Natural killer cell (primary cell): Measurements from ENCODE around the gene SORBS2. TPM values are rescaled to one million over a fixed set of nuclear protein-coding genes. Genes with fewer than 3 reads are reported as not detected.

ENCODE experiments used
- ATAC-seq, 3 donors: fragments of 150-1000 bp in 2 of 3; fragments of 200-7000 bp in 1 of 3; cut with Tn5 transposase; 1 replicate in 1 of 3; 2 replicates in 2 of 3; pipeline ENCODE4 v1.10.0; 2021; ENCODE audit warnings: mild to moderate bottlenecking in 2 of 3, moderate library complexity in 2 of 3
- DNase-seq, 2 donors: peaks; one replicate each; pipeline versions ENCODE4 v3.0.0 to v3.0.0-alpha.2; 2013 to 2021; ENCODE audit warnings: mixed read lengths in 1 of 2
- H3K27ac ChIP-seq: one replicate; pipeline ENCODE4 v1.5.1; 2013; ENCODE audit warnings: mild to moderate bottlenecking, low read length
- H3K27me3 ChIP-seq: one replicate; pipeline ENCODE4 v1.6.1; 2013; ENCODE audit warnings: low read length; ENCODE audit not compliant: control insufficient read depth, insufficient read depth
- H3K36me3 ChIP-seq: one replicate; pipeline ENCODE4 v1.6.1; 2013; ENCODE audit warnings: low read length; ENCODE audit not compliant: control insufficient read depth, insufficient read depth
- H3K4me1 ChIP-seq: one replicate; pipeline ENCODE4 v1.6.1; 2013; ENCODE audit warnings: low read length; ENCODE audit not compliant: control insufficient read depth, insufficient read depth
- H3K4me3 ChIP-seq: one replicate; pipeline ENCODE4 v1.5.1; 2013; ENCODE audit warnings: low read length
- H3K9me3 ChIP-seq: one replicate; pipeline ENCODE4 v1.6.1; 2013; ENCODE audit warnings: low read length; ENCODE audit not compliant: control insufficient read depth, insufficient read depth
- H3K27ac Mint-ChIP-seq, 2 donors: one replicate each; pipeline ENCODE4 v1.8.0; 2022; ENCODE audit warnings: mild to moderate bottlenecking in 2 of 2, mixed read lengths in 2 of 2, moderate library complexity in 1 of 2
- H3K27me3 Mint-ChIP-seq, 2 donors: one replicate each; pipeline ENCODE4 v1.8.0; 2022; ENCODE audit warnings: low read depth in 2 of 2, mixed read lengths in 2 of 2
- H3K36me3 Mint-ChIP-seq: one replicate; pipeline ENCODE4 v1.8.0; 2022; ENCODE audit warnings: mixed read lengths
- H3K4me1 Mint-ChIP-seq, 2 donors: one replicate each; pipeline ENCODE4 v1.8.0; 2022; ENCODE audit warnings: mixed read lengths in 2 of 2
- H3K4me3 Mint-ChIP-seq: one replicate; pipeline ENCODE4 v1.8.0; 2022; ENCODE audit warnings: mild to moderate bottlenecking, moderate library complexity, mixed read lengths
- H3K9me3 Mint-ChIP-seq, 2 donors: one replicate each; pipeline ENCODE4 v1.8.0; 2022; ENCODE audit warnings: mixed read lengths in 2 of 2
- CTCF ChIP-seq: fragments of 200-600 bp; IDR thresholded peaks from one replicate; pipeline ENCODE4 v1.8.0; 2022; ENCODE audit warnings: antibody characterized with exemption
- WGBS: methylation state at CpG from one replicate; pipeline ENCODE4 v1.1.7; 2013; ENCODE audit warnings: missing lambda C conversion rate; ENCODE audit not compliant: insufficient coverage; 5-methylcytosine and 5-hydroxymethylcytosine counted together
- intact Hi-C: fragments of 100-400 bp; cut with micrococcal nuclease; formaldehyde crosslinking; loops from one replicate; pipeline ENCODE4 v1.14.2; 2022
- total RNA-seq, 4 donors: library from RNA; stranded (reverse); fragments of 120-200 nt in 1 of 4; gene quantifications; one replicate each; pipeline versions ENCODE4 v1.2.3 to v1.2.4, GENCODE V29; 2013 to 2022

SORBS2 gene
- total RNA-seq, 3 donors from 2014 or later (not counting 1 experiment from before 2014, with no cell fraction given) = 10.2 to 15.6 (median 13.5) TPM

- H3K4me1 Mint-ChIP-seq = peaks cover 0 to 4% of the 10 kb centered on the region in 2 donors
- intact Hi-C loops = no loop called here
- no peak overlapping the region for H3K4me3 Mint-ChIP-seq
- no peak overlapping the region for H3K27ac ChIP-seq
- ATAC-seq (no peak), DNase-seq (no peak)
- peaks cover 9 to 10% of the 10 kb centered on the region in 2 donors for H3K27me3 Mint-ChIP-seq
- no peaks in the 10 kb centered on the region for H3K27me3 ChIP-seq
- TF ChIP-seq CTCF = no peak
- no peak overlapping the region for H3K4me3 ChIP-seq
- no peaks in the 10 kb centered on the region for H3K36me3 ChIP-seq
- no peaks in the 10 kb centered on the region for H3K9me3 ChIP-seq
- H3K36me3 Mint-ChIP-seq = no peaks in the 10 kb centered on the region
- H3K9me3 Mint-ChIP-seq = no peaks in the 10 kb centered on the region
- no peak overlapping the region for H3K27ac Mint-ChIP-seq
- peaks cover 2% of the 10 kb centered on the region for H3K4me1 ChIP-seq
These were observed 73.2 kb downstream of the SORBS2 start for GRCh38 chr4:185738820-185739219.

DNA sequence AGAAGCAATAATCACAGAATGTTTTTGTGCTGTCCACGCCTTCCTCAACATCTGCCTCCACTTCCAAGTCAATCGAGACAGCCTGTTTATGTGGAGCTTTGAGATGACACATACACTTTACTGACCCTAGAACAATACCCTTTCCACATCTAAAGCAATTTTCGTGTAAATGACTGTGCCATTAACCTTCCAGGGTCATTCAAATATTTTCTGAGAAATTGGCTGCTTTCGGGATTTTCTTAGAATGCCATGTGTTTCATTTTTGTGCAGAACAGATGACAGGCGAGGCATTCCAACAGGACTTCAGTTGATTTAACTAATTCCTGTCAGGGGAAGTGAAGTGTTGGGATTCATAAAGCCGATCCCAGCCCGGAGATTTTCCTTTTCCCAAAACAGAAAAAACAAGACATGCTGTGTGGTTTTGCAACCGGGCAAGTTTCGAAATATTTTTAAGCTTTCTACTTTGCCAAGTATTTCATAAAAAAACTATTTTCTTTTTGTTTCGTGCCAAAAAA, 73.9 kb downstream of the SORBS2 start:
- Mint-ChIP-seq H3K36me3 (no peaks in the 10 kb centered on the region), H3K27ac (no peak overlapping the region), H3K9me3 (peaks cover 0 to 1% of the 10 kb centered on the region in 2 donors), H3K27me3 (peaks cover 11 to 14% of the 10 kb centered on the region in 2 donors), H3K4me1 (peaks cover 0 to 4% of the 10 kb centered on the region in 2 donors), H3K4me3 (no peak overlapping the region)
- Histone ChIP-seq H3K4me3 (no peak overlapping the region), H3K9me3 (no peaks in the 10 kb centered on the region), H3K4me1 (peaks cover 5% of the 10 kb centered on the region), H3K36me3 (no peaks in the 10 kb centered on the region), H3K27me3 (no peaks in the 10 kb centered on the region), H3K27ac (no peak overlapping the region)
- TF ChIP-seq CTCF = no peak
- intact Hi-C loops = no loop called here
- 86% methylated on average over 10 of the region's 10 CpGs for WGBS
- ATAC-seq = no peak
- DNase-seq = no peak

- Mint-ChIP-seq H3K4me1 (peaks cover 0 to 4% of the 10 kb centered on the region in 2 donors), H3K4me3 (no peak overlapping the region), H3K9me3 (peaks cover 0 to 2% of the 10 kb centered on the region in 2 donors), H3K36me3 (no peaks in the 10 kb centered on the region), H3K27ac (no peak overlapping the region), H3K27me3 (peaks cover 16% of the 10 kb centered on the region in 2 donors)
- H3K27me3 ChIP-seq = no peaks in the 10 kb centered on the region
- DNase-seq = no peak
- H3K27ac ChIP-seq = no peak overlapping the region
- 94% methylated on average over 21 of the region's 21 CpGs for WGBS
- TF ChIP-seq CTCF = no peak
- ATAC-seq = no peak
- intact Hi-C loops = no loop called here
- no peaks in the 10 kb centered on the region for H3K9me3 ChIP-seq
- no peak overlapping the region for H3K4me3 ChIP-seq
- no peaks in the 10 kb centered on the region for H3K36me3 ChIP-seq
- peaks cover 5% of the 10 kb centered on the region for H3K4me1 ChIP-seq
These were observed 74.4 kb downstream of the SORBS2 start for GRCh38 chr4:185737489-185738037.

DNA sequence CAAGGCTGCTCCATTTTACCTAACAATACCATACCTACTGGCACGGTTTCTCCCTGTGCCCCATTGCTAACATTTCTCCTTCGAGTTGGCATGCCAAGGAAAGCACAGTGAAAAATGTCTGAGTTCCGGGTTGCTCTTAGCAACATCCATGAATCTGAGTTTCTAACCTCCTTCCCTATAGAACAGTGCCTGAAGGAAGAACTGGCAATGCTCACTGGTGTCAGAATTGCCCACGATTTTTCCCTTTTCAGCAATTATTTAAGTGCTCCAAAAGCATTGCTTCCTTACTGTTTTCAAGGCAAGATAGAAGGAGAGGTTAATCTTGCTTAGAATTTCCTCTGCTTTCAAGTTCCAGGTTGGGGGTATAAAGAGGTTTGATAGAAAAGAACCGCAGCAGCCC, 75.1 kb downstream of the SORBS2 start:
- peaks cover 5% of the 10 kb centered on the region for H3K4me1 ChIP-seq
- ATAC-seq (no peak), DNase-seq (no peak)
- H3K27ac ChIP-seq = no peak overlapping the region
- H3K27me3 ChIP-seq = no peaks in the 10 kb centered on the region
- no peak overlapping the region for H3K4me3 Mint-ChIP-seq
- no peaks in the 10 kb centered on the region for H3K9me3 ChIP-seq
- no peak overlapping the region for H3K27ac Mint-ChIP-seq
- no peak for TF ChIP-seq CTCF
- no peak overlapping the region for H3K4me3 ChIP-seq
- no peaks in the 10 kb centered on the region for H3K36me3 ChIP-seq
- no peaks in the 10 kb centered on the region for H3K36me3 Mint-ChIP-seq
- peaks cover 0 to 2% of the 10 kb centered on the region in 2 donors for H3K9me3 Mint-ChIP-seq
- H3K27me3 Mint-ChIP-seq = peaks cover 17 to 23% of the 10 kb centered on the region in 2 donors
- 88% methylated on average over 5 of the region's 5 CpGs for WGBS
- intact Hi-C loops = no loop called here
- peaks cover 0 to 4% of the 10 kb centered on the region in 2 donors for H3K4me1 Mint-ChIP-seq
